Osteocyte (in vitro differentiated cells): ENCODE results near the gene SART1. TPM values are rescaled to one million over a fixed set of nuclear protein-coding genes. Genes with fewer than 3 reads are reported as not detected.
A peak's percentile ranks its signal among the peaks of the same experiment; 100 is the strongest.

Source experiments
- DNase-seq: peaks from one replicate; pipeline ENCODE4 v3.0.0; 2021; ENCODE audit warnings: mixed read lengths; ENCODE audit not compliant: unreplicated experiment; ENCODE audit errors: extremely low spot score
- H3K27ac Mint-ChIP-seq: one replicate; pipeline ENCODE4 v1.8.0; 2021; ENCODE audit warnings: mild to moderate bottlenecking, mixed read lengths; ENCODE audit not compliant: unreplicated experiment
- H3K27me3 Mint-ChIP-seq: one replicate; pipeline ENCODE4 v1.8.0; 2021; ENCODE audit warnings: mixed read lengths; ENCODE audit not compliant: unreplicated experiment
- H3K36me3 Mint-ChIP-seq: one replicate; pipeline ENCODE4 v1.8.0; 2021; ENCODE audit warnings: mixed read lengths; ENCODE audit not compliant: unreplicated experiment
- H3K4me1 Mint-ChIP-seq: one replicate; pipeline ENCODE4 v1.8.0; 2021; ENCODE audit warnings: mixed read lengths; ENCODE audit not compliant: unreplicated experiment
- H3K4me3 Mint-ChIP-seq: one replicate; pipeline ENCODE4 v1.8.0; 2021; ENCODE audit warnings: mild to moderate bottlenecking, moderate library complexity, mixed read lengths; ENCODE audit not compliant: unreplicated experiment
- H3K9me3 Mint-ChIP-seq: one replicate; pipeline ENCODE4 v1.8.0; 2021; ENCODE audit warnings: mixed read lengths; ENCODE audit not compliant: unreplicated experiment
- CTCF ChIP-seq: fragments of 200-600 bp; sonication (generic); IDR thresholded peaks from 2 replicates; pipeline ENCODE4 v1.5.0; 2021; ENCODE audit warnings: antibody characterized with exemption, mild to moderate bottlenecking, moderate library complexity
- long read RNA-seq: library from polyadenylated mRNA; unstranded; transcript quantifications from one replicate; pipeline ENCODE4 v2.0.0, GENCODE V29; 2021
- total RNA-seq: library from RNA; stranded (reverse); gene quantifications from 2 replicates; pipeline ENCODE4 v1.2.1, GENCODE V29; 2021

The SART1 gene
- 45.5 and 55.9 TPM in 2 replicates for total RNA-seq
- long read RNA-seq, partial matches to known transcripts, result 8 of 12 reads
- long read RNA-seq, other reads (novel, unspliced or antisense), result 1 of 12 reads

- peaks cover 10% of the 10 kb centered on the region for H3K36me3 Mint-ChIP-seq
- no peak for TF ChIP-seq CTCF
- H3K9me3 Mint-ChIP-seq, result no peaks in the 10 kb centered on the region
- H3K27me3 Mint-ChIP-seq, result peaks cover 2% of the 10 kb centered on the region
- H3K27ac Mint-ChIP-seq, result peak within 1 kb of the TSS; percentile 97
- DNase-seq, result peak; percentile 99
- peak within 1 kb of the TSS; percentile 92 for H3K4me3 Mint-ChIP-seq
- peaks cover 25% of the 10 kb centered on the region for H3K4me1 Mint-ChIP-seq
Observed at GRCh38 chr11:65961267-65962140, at the start of gene SART1. Gene SART1, plus strand, starts transcription at chr11:65961734. Its CDS starts 47 bp downstream, at chr11:65961781.

- Mint-ChIP-seq H3K4me3 (no peak overlapping the region), H3K27ac (peak overlapping the region; percentile 91), H3K9me3 (no peaks in the 10 kb centered on the region), H3K36me3 (peaks cover 6% of the 10 kb centered on the region), H3K27me3 (no peaks in the 10 kb centered on the region), H3K4me1 (peaks cover 67% of the 10 kb centered on the region)
- TF ChIP-seq CTCF, result no peak
- no peak for DNase-seq
Observed at GRCh38 chr11:65912845-65913244, 48.7 kb upstream of the SART1 start.

- H3K4me3 Mint-ChIP-seq, result peak overlapping the region; percentile 82
- no peak for TF ChIP-seq CTCF
- H3K27me3 Mint-ChIP-seq, result no peaks in the 10 kb centered on the region
- H3K4me1 Mint-ChIP-seq, result peaks cover 62% of the 10 kb centered on the region
- H3K36me3 Mint-ChIP-seq, result peaks cover 6% of the 10 kb centered on the region
- peak overlapping the region; percentile 98 for H3K27ac Mint-ChIP-seq
- DNase-seq, result no peak
- H3K9me3 Mint-ChIP-seq, result no peaks in the 10 kb centered on the region
Observed at GRCh38 chr11:65915101-65915820, 46.3 kb upstream of the SART1 start.

GRCh38 chr11:65915821-65916251, 45.7 kb upstream of the SART1 start:
- peak overlapping the region; percentile 98 for H3K27ac Mint-ChIP-seq
- H3K36me3 Mint-ChIP-seq, result peaks cover 6% of the 10 kb centered on the region

More at GRCh38 chr11:65915821-65916251, 45.7 kb upstream of the SART1 start:
- no peaks in the 10 kb centered on the region for H3K9me3 Mint-ChIP-seq
- DNase-seq, result peak; percentile 96
- peak overlapping the region; percentile 82 for H3K4me3 Mint-ChIP-seq
- peaks cover 66% of the 10 kb centered on the region for H3K4me1 Mint-ChIP-seq
- TF ChIP-seq CTCF, result no peak
- no peaks in the 10 kb centered on the region for H3K27me3 Mint-ChIP-seq
